Activated T-cell treated with anti-CD3 and anti-CD28 coated beads, Interleukin-2, amount 50 U/mL, for 1 hour (primary cell): Measurements from ENCODE around the gene SMIM38.

Experiments used
- DNase-seq: peaks from one replicate; pipeline ENCODE4 v3.0.0-alpha.2; 2020

The SMIM38 gene

GRCh38 chr11:69161117-69161407, 5.3 kb downstream of the SMIM38 start:
- no peak for DNase-seq

- no peak for DNase-seq
Observed at GRCh38 chr11:69162505-69162904, 6.8 kb downstream of the SMIM38 start.

- DNase-seq = no peak
Observed at GRCh38 chr11:69163842-69164241, 8.1 kb downstream of the SMIM38 start.

DNA sequence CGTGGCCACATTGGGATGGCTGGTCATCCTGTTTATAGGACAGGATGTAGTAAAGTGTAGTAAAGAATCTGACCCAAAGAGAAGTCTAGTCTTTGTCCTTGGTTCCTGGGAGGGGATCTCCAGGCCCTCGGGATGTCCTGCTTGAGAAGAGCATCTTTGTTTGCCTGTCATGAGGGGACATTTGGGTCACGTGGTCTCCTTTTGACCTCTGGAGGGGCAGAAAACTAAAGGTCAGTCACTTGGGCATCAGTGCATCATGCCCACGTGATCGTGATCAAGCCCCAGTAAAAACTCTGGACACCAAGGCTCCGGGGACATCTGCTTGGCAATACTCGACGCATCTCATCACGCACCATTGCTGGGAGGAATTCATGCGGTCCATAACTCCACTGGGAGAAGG, 9.1 kb downstream of the SMIM38 start:
- no peak for DNase-seq

DNA sequence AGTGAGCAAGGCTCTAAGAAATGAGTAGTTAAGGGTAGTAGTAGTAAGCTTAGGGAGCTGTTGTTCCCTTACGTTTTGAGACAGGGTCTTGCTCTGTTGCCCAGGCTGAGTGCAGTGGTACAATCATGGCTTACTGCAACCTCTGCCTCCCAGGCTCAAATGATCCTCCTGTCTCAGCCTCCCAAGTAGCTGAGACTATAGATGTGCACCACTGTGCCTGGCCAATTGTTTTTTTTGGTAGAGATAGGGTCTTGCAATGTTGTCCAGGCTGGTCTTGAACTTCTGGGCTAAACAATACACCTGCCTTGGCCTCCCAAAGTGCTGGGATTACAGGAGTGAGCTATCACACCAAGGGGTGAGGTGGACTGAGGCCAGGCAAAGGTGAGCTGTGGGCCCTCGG, 10.0 kb downstream of the SMIM38 start:
- no peak for DNase-seq

DNA sequence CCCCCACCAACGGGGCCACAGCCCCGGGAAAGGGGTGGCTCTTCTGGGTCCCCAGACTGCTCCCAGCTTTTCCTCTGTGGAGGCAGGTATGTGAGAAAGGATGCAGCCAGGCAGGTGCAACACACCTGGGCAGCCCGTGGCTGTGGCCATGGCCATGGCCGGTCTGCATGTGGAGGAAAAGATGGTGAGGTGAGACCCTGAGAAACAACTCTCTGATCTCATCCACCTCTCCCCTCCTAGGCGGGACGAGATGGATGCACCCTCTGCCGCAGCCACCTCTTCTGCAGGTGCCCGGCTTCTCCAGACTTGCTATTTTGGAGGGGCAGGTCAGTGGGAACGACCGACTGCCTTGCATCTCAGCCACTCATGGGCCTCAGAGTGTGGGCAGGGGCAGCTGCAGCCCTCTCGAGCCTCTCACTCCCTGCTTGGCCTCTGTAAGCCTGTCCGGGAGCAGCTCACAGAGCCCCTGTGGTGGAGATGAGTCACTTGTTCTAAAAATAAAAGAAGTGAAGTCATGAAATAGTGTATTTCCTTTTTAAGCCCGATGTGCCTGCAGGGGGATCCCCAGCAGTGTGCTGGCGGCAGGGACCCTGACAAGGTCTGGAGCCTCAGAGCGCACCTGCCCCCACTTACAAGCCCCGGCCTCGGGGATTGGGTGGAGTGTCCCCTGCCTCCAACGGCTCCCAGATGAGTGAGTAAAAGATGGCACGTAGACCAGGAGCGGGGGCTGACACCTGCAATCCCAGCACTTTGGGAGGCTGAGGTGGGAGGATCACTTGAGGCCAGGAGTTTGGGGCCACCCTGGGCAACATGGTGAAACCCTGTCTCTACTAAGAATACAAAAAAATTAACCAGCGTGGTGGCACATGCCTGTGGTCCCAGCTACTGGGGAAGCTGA, 10.7 kb downstream of the SMIM38 start:
- DNase-seq = no peak

DNA sequence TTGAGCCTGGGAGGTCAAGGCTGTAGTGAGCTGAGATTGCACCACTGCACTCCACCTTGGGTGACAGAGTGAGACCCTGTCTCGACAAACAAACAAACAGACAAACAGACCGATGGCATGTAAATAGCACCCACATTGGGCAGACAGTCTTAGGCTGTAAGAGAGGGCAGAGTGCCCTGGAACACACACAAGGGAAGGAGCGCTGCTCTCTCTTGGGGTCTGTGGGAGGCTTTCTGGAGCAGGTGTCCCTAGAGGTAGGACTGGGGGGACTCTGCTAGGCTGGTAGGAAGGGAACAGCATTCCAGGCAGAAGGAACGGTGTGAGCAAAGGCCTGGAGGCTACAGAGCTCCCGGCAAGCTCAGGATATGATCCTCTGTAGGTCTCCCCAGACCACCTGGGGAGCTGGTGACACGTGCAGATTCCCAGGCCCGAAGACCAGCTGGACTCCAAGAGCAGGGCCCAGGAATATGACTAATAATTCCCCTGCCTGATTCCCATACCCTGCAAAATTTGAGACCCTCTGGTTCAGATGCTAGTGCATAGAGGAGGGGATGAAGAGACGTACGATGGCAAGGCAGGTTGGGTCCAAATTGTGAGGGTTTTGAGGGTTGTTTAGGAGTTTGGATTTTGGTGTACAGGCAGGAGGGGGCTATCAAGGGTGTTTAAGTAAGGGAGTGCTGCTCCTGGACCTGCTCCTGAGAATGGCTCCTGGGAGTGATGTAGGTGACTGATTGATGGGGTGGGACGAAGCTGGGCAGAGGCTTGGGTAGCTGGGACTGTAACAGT, 11.6 kb downstream of the SMIM38 start:
- no peak for DNase-seq

DNA sequence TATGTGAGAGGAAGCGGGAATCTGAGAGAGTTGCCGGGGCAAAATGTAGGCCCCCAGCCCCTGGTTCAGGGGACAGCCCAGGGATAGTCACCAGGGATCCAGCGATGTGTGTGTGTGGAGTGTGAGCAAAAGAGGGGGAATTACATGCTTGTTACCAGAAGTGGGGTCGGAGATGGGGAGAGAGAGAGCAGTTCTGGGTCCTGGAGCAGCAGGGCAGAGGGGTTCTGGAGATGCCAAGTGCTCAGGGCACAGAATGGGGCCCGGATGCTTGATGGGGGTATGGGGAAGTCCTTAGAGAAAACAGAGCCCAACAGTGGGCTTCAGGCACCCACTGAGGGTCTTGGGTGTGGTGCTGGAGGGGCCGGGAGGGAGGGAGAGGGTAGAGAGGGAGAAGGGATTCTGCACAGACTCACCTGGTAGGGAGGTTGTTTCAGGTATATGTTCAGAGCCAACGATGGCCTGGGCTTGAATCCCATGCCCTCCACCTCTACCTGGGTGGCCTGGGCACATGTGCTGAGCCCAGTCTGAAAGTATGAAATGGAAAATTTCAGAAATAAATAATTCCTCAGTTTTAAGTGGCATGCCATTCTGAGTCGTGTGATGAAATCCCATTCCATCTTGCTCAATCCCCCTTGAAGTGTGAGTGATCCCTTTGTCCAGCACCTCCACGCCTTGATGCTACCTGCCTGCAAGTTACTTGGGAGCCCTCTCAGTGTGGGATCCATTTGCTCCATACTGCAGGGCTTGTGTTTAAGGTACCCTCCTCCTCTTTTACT, 12.4 kb downstream of the SMIM38 start:
- DNase-seq = no peak

DNA sequence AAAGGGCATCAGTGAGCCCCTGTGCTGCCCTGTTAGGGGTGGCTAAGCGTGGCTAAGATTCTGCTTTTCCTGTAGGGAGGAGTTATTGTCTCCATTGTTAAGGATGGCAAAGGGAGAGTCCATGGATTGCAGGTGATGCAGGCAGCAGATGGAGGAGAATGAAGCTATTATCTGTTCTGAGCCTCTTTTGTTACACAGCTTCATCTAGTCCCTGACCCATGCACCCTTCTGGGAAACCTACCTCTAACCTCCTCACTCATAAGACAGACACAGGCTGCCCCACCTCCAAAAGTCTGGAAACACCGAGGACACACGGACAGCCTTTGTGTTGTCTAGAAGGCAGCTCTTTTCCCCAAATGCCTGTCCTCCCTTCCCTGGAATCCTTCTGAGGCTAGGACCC, 13.7 kb downstream of the SMIM38 start:
- DNase-seq = no peak

GRCh38 chr11:69170704-69171103, 15.0 kb downstream of the SMIM38 start:
- no peak for DNase-seq

GRCh38 chr11:69171476-69172240, 15.9 kb downstream of the SMIM38 start:
- DNase-seq = no peak

DNA sequence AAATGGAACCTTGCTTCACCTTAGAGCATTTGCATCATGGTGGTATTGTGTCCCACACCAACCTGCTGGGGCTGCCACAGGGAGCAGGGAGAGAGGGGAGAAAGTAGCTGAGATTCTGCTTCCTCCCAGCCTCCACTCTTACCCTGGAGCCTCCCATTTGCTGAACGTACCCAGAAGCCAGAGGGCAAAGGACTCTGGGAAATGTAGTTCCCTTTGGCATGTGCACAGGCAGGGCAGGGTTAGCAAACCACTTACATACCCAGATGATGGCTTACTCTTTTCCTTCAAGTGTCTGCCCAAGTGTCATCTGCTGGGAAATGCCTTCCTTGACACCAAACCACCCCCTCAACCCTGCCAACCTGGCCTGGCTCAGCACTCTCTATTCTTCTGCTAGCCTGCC, 16.9 kb downstream of the SMIM38 start:
- DNase-seq = no peak

GRCh38 chr11:69173331-69173730, 17.6 kb downstream of the SMIM38 start:
- no peak for DNase-seq

- DNase-seq = no peak
Observed at GRCh38 chr11:69173925-69174581, 18.3 kb downstream of the SMIM38 start.

- DNase-seq = no peak
Observed at GRCh38 chr11:69174841-69175240, 19.1 kb downstream of the SMIM38 start.

GRCh38 chr11:69178819-69179482, 23.2 kb downstream of the SMIM38 start:
- no peak for DNase-seq

- DNase-seq = no peak
Observed at GRCh38 chr11:69180226-69180625, 24.5 kb downstream of the SMIM38 start.

DNA sequence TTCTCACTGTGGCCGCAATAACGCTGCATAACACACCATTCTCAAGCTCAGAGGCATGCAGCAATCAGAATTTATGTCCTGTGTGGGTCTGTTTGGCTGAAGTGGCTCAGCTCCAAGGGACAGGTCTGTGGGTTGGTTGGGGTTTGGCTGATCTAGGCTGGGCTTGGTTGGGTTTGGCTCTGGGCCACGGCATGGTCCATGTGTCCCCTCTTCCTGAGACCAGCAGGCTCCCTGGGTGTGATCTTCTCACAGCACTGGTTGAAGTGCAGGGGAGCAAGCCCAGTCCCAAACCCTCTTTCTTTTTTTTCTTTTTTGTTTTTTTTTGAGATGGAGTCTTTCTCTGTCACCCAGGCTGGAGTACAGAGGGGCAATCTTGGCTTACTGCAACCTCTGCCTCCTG, 25.0 kb downstream of the SMIM38 start:
- DNase-seq = no peak

DNA sequence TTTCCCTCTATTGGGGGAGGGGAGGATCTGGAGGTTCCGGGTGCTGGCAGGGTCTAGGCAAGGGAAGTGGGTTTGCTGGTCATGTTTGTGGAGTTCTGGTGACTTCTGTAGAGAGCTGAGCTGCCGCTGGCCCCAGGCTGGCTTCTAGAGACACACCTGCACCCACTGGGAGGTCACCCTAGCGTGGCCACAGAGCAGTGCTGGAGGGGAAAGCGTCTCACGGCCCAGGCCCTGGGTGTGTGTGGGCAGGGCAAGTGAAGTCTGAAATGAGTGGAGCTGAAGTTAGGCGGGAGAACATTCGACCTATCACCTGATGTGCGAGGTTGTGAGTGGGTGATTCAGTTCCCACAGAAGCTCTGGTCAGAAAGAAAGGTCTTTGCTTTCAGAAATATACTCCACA, 27.9 kb downstream of the SMIM38 start:
- no peak for DNase-seq

DNA sequence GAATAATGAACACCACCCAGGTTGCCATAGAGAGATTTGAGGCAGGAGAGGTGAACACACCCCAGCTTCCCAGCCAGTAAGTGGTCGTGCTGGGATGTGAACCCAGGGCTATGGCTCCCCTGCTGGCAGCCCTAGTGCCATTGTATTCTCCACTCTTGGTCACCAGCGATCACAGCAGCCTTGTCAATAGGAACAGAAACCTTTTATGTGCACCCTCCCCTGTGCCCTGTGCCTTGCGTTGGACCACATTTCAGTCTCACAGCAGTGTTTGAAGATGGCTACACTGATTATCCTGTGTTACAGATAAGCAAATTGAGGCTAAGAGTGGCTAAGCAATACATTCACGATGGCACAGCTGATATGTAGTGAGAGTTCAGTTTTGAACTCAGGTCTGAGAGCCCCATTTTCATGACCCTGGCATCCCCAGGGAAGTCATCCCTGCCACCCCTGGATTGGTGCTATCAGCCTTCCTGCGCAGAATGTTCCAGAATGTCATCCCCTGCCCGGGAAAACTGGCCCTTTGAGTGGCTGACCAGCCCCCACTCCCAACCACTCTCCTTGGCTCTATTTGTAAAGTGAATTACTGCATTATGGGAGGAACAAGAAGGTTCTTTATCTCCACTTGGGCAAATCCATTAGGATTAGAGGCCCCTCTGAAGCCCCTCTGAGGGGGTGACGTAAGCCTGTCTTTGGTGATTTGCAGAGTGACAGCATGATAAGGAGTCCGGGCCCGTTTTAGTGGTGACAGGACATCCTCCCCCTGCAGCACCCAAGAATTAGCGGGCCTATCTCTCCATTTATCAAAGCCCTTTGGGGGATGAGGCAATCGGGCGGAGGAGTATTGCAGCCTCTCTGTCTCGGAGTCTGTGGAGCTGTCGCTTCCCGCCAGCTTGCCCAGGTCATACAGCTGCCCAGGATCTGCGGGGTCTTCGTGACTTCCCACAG, 30.9 kb downstream of the SMIM38 start:
- no peak for DNase-seq
